Activated CD8-positive, alpha-beta memory T cell treated with anti-CD3 and anti-CD28 coated beads for 1 hour (primary cell): ENCODE results near the gene CCNQ.
A peak's percentile ranks its signal among the peaks of the same experiment; 100 is the strongest.

Source experiments
- DNase-seq, 2 donors: peaks; one replicate each; pipeline ENCODE4 v3.0.0-alpha.2; 2020; ENCODE audit warnings: low read depth in 1 of 2; ENCODE audit errors: extremely low read depth in 1 of 2

The CCNQ gene

GRCh38 chrX:153578200-153578835 is 20.6 kb downstream of the CCNQ start:
- DNase-seq, result no peak

- no peak for DNase-seq
These were observed 22.0 kb downstream of the CCNQ start for GRCh38 chrX:153576961-153577360.

- no peak for DNase-seq
These were observed 22.6 kb downstream of the CCNQ start for GRCh38 chrX:153576239-153576870.

GRCh38 chrX:153573984-153574383 is 25.0 kb downstream of the CCNQ start:
- no peak for DNase-seq

- no peak for DNase-seq
These were observed 26.3 kb downstream of the CCNQ start for GRCh38 chrX:153572601-153573000.

- DNase-seq, result no peak
These were observed 27.4 kb downstream of the CCNQ start for GRCh38 chrX:153571534-153571908.

GRCh38 chrX:153569475-153569874 is 29.5 kb downstream of the CCNQ start:
- no peak for DNase-seq

GRCh38 chrX:153568451-153569011 is 30.4 kb downstream of the CCNQ start:
- no peak for DNase-seq

- DNase-seq, result no peak
These were observed 32.9 kb downstream of the CCNQ start for GRCh38 chrX:153565996-153566580.

GRCh38 chrX:153564047-153564606 is 34.8 kb downstream of the CCNQ start:
- no peak for DNase-seq

GRCh38 chrX:153562546-153562945 is 36.4 kb downstream of the CCNQ start:
- no peak for DNase-seq

- no peak for DNase-seq
These were observed 37.6 kb downstream of the CCNQ start for GRCh38 chrX:153561337-153561736.

- DNase-seq, result no peak
These were observed 38.5 kb downstream of the CCNQ start for GRCh38 chrX:153560466-153560865.

GRCh38 chrX:153560000-153560399 is 38.9 kb downstream of the CCNQ start:
- DNase-seq, result no peak

GRCh38 chrX:153557618-153558355 is 41.2 kb downstream of the CCNQ start:
- no peak for DNase-seq

GRCh38 chrX:153556767-153557166 is 42.2 kb downstream of the CCNQ start:
- DNase-seq, result no peak

GRCh38 chrX:153554519-153555167 is 44.3 kb downstream of the CCNQ start:
- DNase-seq, result peak; percentile 15 to 23

- no peak for DNase-seq
These were observed 47.8 kb downstream of the CCNQ start for GRCh38 chrX:153551135-153551534.

- DNase-seq, result no peak
These were observed 49.1 kb downstream of the CCNQ start for GRCh38 chrX:153549807-153550206.

GRCh38 chrX:153549231-153549630 is 49.7 kb downstream of the CCNQ start:
- DNase-seq, result no peak

- DNase-seq, result no peak
These were observed 51.7 kb downstream of the CCNQ start for GRCh38 chrX:153547195-153547594.
